HCT116 (cell line): ENCODE measurements around the gene PAX2. TPM values are rescaled to one million over a fixed set of nuclear protein-coding genes. Genes with fewer than 3 reads are reported as not detected.

Source experiments
- ATAC-seq: fragments of 200-7000 bp; cut with Tn5 transposase; 2 replicates; pipeline ENCODE4 v1.9.1; 2020; ENCODE audit warnings: mild to moderate bottlenecking, moderate library complexity
- BruUV-seq: library from RNA; stranded (reverse); fragments of 400-500 nt; replicated peaks from 2 replicates; lab custom pipeline; 2021; lab: Mats Ljungman, UMichigan
- CTCF ChIA-PET: fragments of 300-600 bp; sonication (Branson Sonifier 250); formaldehyde crosslinking; loops from one replicate; lab custom pipeline; 2021; ENCODE audit warnings: antibody characterized with exemption; lab: Charles Lee
- POLR2A ChIA-PET: fragments of 300-600, 350-600 bp; sonication (Branson Sonifier 250); formaldehyde crosslinking; loops from one replicate; lab custom pipeline; 2021; ENCODE audit warnings: antibody characterized with exemption; lab: Charles Lee
- RAD21 ChIA-PET, 2 experiments: fragments of 300-600 bp; sonication (Branson Sonifier 250); formaldehyde crosslinking; loops; one replicate each; lab custom pipeline; 2023; ENCODE audit warnings: low total read pairs in 2 of 2; ENCODE audit not compliant: uncharacterized antibody in 2 of 2, unreplicated experiment in 2 of 2, low non-redundant PET in 1 of 2; lab: Charles Lee
- DNase-seq: peaks from one replicate; pipeline ENCODE4 v3.0.0-alpha.2; 2010; ENCODE audit warnings: low read depth, low spot score
- H2AFZ ChIP-seq: fragments of 200-600 bp; shearing (Covaris generic), sonication (generic); 2 replicates; pipeline ENCODE4 v1.6.1; 2017; ENCODE audit warnings: low read depth, mixed run types, mixed read lengths, antibody characterized with exemption, low read length; ENCODE audit not compliant: poor library complexity, severe bottlenecking
- H3K27ac ChIP-seq: 2 replicates; pipeline ENCODE4 v1.5.1; 2012; ENCODE audit warnings: low read depth, low read length
- H3K27me3 ChIP-seq: fragments of 200-600 bp; sonication (generic); 2 replicates; pipeline ENCODE4 v1.6.1; 2016; ENCODE audit warnings: mixed run types, low read length, mixed read lengths; ENCODE audit not compliant: insufficient read depth
- H3K36me3 ChIP-seq, 2 experiments: fragments of 200-500 bp in 1 of 2; fragments of 200-600 bp in 1 of 2; sonication (Bioruptor generic) in 1 of 2; sonication (generic) in 1 of 2; 2 replicates each; pipeline versions ENCODE4 v1.5.1 to v1.6.1; 2014 to 2016; ENCODE audit warnings: low read length in 2 of 2, inconsistent platforms in 1 of 2, mixed read lengths in 1 of 2, mixed run types in 1 of 2; ENCODE audit not compliant: insufficient read depth in 2 of 2, control insufficient read depth in 1 of 2
- H3K4me1 ChIP-seq, 2 experiments: fragments of 200-600 bp in 1 of 2; sonication (generic) in 1 of 2; 2 replicates each; pipeline versions ENCODE4 v1.5.1 to v1.6.1; 2012 to 2017; ENCODE audit warnings: low read length in 2 of 2, inconsistent platforms in 1 of 2, mild to moderate bottlenecking in 1 of 2, mixed read lengths in 1 of 2, mixed run types in 1 of 2, moderate library complexity in 1 of 2; ENCODE audit not compliant: insufficient read depth in 2 of 2, control insufficient read depth in 1 of 2
- H3K4me2 ChIP-seq: fragments of 200-600 bp; sonication (generic); 2 replicates; pipeline ENCODE4 v1.6.1; 2017; ENCODE audit warnings: mixed run types, low read length, mixed read lengths
- H3K4me3 ChIP-seq, 2 experiments: fragments of 200-600 bp in 1 of 2; sonication (generic) in 1 of 2; replicated peaks in 1 of 2; 2 replicates each; pipeline ENCODE4 v1.5.1; 2011 to 2016; ENCODE audit warnings: low read length in 2 of 2, control low read depth in 1 of 2, low read depth in 1 of 2, mild to moderate bottlenecking in 1 of 2, mixed read lengths in 1 of 2, mixed run types in 1 of 2
- H3K79me2 ChIP-seq: fragments of 200-600 bp; sonication (generic); 2 replicates; pipeline ENCODE4 v1.6.1; 2017; ENCODE audit warnings: mild to moderate bottlenecking, mixed run types, low read length, moderate library complexity, mixed read lengths; ENCODE audit not compliant: insufficient read depth
- H3K9ac ChIP-seq: fragments of 200-600 bp; sonication (generic); 2 replicates; pipeline ENCODE4 v1.6.1; 2016; ENCODE audit warnings: low read length, mixed read lengths
- H3K9me2 ChIP-seq: fragments of 200-600 bp; sonication (generic), shearing (Covaris generic); 2 replicates; pipeline ENCODE4 v1.6.1; 2017; ENCODE audit warnings: mixed run types, mild to moderate bottlenecking, moderate library complexity; ENCODE audit not compliant: insufficient read depth
- H3K9me3 ChIP-seq, 2 experiments: fragments of 200-500 bp in 1 of 2; fragments of 200-600 bp in 1 of 2; sonication (Bioruptor generic) in 1 of 2; sonication (generic) in 1 of 2; 2 replicates each; pipeline ENCODE4 v1.6.1; 2014 to 2017; ENCODE audit warnings: low read length in 2 of 2, mixed read lengths in 2 of 2, inconsistent platforms in 1 of 2, low read depth in 1 of 2, mild to moderate bottlenecking in 1 of 2, mixed run types in 1 of 2, moderate library complexity in 1 of 2; ENCODE audit not compliant: control insufficient read depth in 1 of 2, insufficient read depth in 1 of 2
- H4K20me1 ChIP-seq: fragments of 200-600 bp; sonication (generic), shearing (Covaris generic); 2 replicates; pipeline ENCODE4 v1.6.1; 2017; ENCODE audit warnings: mixed run types, mild to moderate bottlenecking, moderate library complexity; ENCODE audit not compliant: insufficient read depth
- CEBPB ChIP-seq: IDR thresholded peaks from 2 replicates; pipeline ENCODE4 v1.6.1; 2012; ENCODE audit warnings: low read depth
- EGR1 ChIP-seq: IDR thresholded peaks from 2 replicates; pipeline ENCODE4 v1.6.1; 2012; ENCODE audit warnings: low read depth
- JUND ChIP-seq: IDR thresholded peaks from 2 replicates; pipeline ENCODE4 v1.6.1; 2012
- MAX ChIP-seq: IDR thresholded peaks from 2 replicates; pipeline ENCODE4 v1.6.1; 2012
- POLR2A ChIP-seq: IDR thresholded peaks from 2 replicates; pipeline ENCODE4 v1.7.0; 2011; ENCODE audit warnings: borderline replicate concordance; ENCODE audit not compliant: insufficient read depth, insufficient read length; ENCODE audit errors: extremely low read depth
- RAD21 ChIP-seq: IDR thresholded peaks from 2 replicates; pipeline ENCODE4 v1.6.1; 2012; ENCODE audit warnings: low read depth, mild to moderate bottlenecking
- SRF ChIP-seq: IDR thresholded peaks from 2 replicates; pipeline ENCODE4 v1.6.1; 2012; ENCODE audit warnings: low read depth
- intact Hi-C: fragments of 100-400 bp; cut with micrococcal nuclease; formaldehyde crosslinking; loops from 2 replicates; pipeline ENCODE4 v1.10.0; 2022
- total RNA-seq: library from RNA; stranded (reverse); gene quantifications from one replicate; pipeline ENCODE4 v1.2.1, GENCODE V29; 2021; ENCODE audit not compliant: unreplicated experiment
- TF ChIP-seq, protein P1 (sequence below), 3 experiments: fragments of 200-600 bp in 1 of 3; sonication (generic) in 1 of 3; IDR thresholded peaks in 2 of 3; conservative IDR thresholded peaks in 1 of 3; 2 replicates each; pipeline ENCODE4 v1.5.1; 2012 to 2017; ENCODE audit warnings: low read depth in 2 of 3, low read length in 2 of 3, antibody characterized with exemption in 1 of 3, borderline replicate concordance in 1 of 3, control low read depth in 1 of 3, mild to moderate bottlenecking in 1 of 3, mixed read lengths in 1 of 3, mixed run types in 1 of 3, moderate library complexity in 1 of 3; ENCODE audit not compliant: insufficient read depth in 1 of 3

Gene PAX2
- total RNA-seq, 1 experiment from 2014 or later = 5.0 TPM

DNA sequence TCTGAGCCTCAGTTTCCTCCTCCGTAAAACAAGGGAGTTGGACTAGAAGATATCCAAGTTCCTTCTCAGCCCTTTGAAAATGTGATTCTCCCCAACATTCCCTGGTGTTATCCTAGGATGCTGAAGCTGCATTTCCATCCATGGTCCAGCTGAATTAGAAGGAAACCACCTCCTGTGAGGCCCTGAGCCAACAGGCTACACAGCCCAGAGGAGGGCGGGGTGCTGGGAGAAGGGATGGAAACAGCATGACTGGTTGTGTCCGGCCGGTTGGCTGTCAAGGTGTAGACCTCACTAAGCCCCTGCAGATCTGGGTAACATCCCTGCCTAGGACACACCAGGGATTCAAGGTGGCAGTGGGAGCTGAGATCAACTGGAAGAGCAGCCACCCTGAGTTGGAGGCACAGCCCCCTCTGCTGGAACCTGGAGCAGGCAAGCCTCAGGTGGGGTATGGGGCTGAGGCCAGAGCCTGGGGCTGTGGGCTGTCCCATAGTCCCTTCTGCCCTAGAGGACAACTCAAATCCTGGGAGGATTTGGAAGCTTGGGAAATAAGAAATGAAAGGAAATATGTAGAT, 72.0 kb downstream of the PAX2 start:
- POLR2A ChIA-PET = no interaction called here
- no peak overlapping the region for H2AFZ ChIP-seq
- RAD21 ChIA-PET = no interaction called here
- intact Hi-C loops = no loop called here
- CTCF ChIA-PET = interaction anchor here (1.2 to 1.7 kb wide), 3 partner anchors 55 to 255 kb away, joined by 3 to 5 read pairs (median 4); no protein-coding TSS in a partner anchor
- H4K20me1 ChIP-seq = no peaks in the 10 kb centered on the region
- H3K27me3 ChIP-seq = peaks cover 11% of the 10 kb centered on the region
- H3K9ac ChIP-seq = no peak overlapping the region
- H3K36me3 ChIP-seq = no peaks in the 10 kb centered on the region
- BruUV-seq = no TSS peak
- ATAC-seq (peak; percentile 86), DNase-seq (no peak)
- H3K4me1 ChIP-seq = no peaks in the 10 kb centered on the region
- no peaks in the 10 kb centered on the region for H3K9me3 ChIP-seq
- H3K4me3 ChIP-seq = no peak overlapping the region
- H3K9me2 ChIP-seq = no peaks in the 10 kb centered on the region
- TF ChIP-seq RAD21 (peak; percentile 71), EGR1 (no peak)
- TF ChIP-seq, protein P1, sequence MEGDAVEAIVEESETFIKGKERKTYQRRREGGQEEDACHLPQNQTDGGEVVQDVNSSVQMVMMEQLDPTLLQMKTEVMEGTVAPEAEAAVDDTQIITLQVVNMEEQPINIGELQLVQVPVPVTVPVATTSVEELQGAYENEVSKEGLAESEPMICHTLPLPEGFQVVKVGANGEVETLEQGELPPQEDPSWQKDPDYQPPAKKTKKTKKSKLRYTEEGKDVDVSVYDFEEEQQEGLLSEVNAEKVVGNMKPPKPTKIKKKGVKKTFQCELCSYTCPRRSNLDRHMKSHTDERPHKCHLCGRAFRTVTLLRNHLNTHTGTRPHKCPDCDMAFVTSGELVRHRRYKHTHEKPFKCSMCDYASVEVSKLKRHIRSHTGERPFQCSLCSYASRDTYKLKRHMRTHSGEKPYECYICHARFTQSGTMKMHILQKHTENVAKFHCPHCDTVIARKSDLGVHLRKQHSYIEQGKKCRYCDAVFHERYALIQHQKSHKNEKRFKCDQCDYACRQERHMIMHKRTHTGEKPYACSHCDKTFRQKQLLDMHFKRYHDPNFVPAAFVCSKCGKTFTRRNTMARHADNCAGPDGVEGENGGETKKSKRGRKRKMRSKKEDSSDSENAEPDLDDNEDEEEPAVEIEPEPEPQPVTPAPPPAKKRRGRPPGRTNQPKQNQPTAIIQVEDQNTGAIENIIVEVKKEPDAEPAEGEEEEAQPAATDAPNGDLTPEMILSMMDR (IDR thresholded peaks at IDR 0.05 in 2 of 3, conservative IDR thresholded peaks at IDR 0.05 in 1 of 3; ENCODE audit: borderline replicate concordance in 1 of 3, insufficient read depth in 1 of 3, low read depth in 2 of 3, low read length in 2 of 3) = peak; percentile 62 to 66 (median 65); a peak in 5 of 6 replicates
- no peak overlapping the region for H3K27ac ChIP-seq
- H3K79me2 ChIP-seq = no peaks in the 10 kb centered on the region
- no peak overlapping the region for H3K4me2 ChIP-seq

- BruUV-seq = no TSS peak
- Histone ChIP-seq H3K4me1 (no peaks in the 10 kb centered on the region), H3K79me2 (no peaks in the 10 kb centered on the region), H4K20me1 (no peaks in the 10 kb centered on the region), H3K9ac (no peak overlapping the region), H3K9me3 (no peaks in the 10 kb centered on the region), H3K4me2 (no peak overlapping the region), H3K36me3 (no peaks in the 10 kb centered on the region), H3K27me3 (peaks cover 24% of the 10 kb centered on the region)
- ATAC-seq = no peak
- RAD21 ChIA-PET = no interaction called here
- intact Hi-C loops = no loop called here
- DNase-seq = no peak
- TF ChIP-seq POLR2A = no peak
- TF ChIP-seq SRF = no peak
- no peak for TF ChIP-seq MAX
- no peak for TF ChIP-seq CEBPB
- no peak for TF ChIP-seq JUND
- TF ChIP-seq, all 23 proteins: peak for 0
- H3K27ac ChIP-seq = no peak overlapping the region
- no peak overlapping the region for H2AFZ ChIP-seq
- ChIA-PET CTCF (no interaction called here), POLR2A (no interaction called here)
- H3K4me3 ChIP-seq = no peak overlapping the region
- no peaks in the 10 kb centered on the region for H3K9me2 ChIP-seq
Measured at GRCh38 chr10:100819424-100819823, 74.0 kb downstream of the PAX2 start.
